ENCODE results near the gene CFAP157. TPM values are rescaled to one million over a fixed set of nuclear protein-coding genes. Genes with fewer than 3 reads are reported as not detected.

Gene CFAP157
- total RNA-seq (2022) (not detected in 2 replicates), Bru-seq, nascent RNA (not detected), BruChase-seq, experiment 1, labeled RNA remaining after a 6-hour chase (percentile 30 among the genes with signal in this experiment), BruChase-seq, experiment 2, labeled RNA remaining after a 2-hour chase (percentile 10 among the genes with signal in this experiment)
- long read RNA-seq, partial matches to known transcripts: 0 of 5 reads
- long read RNA-seq, other reads (novel, unspliced or antisense): 5 of 5 reads

GRCh38 chr9:127706836-127707241, at the start of gene CFAP157:
TSS of gene CFAP157 (plus strand) at chr9:127706988. CDS start at chr9:127707032, 44 bp downstream.
- Mint-ChIP-seq H3K27me3 (ENCODE audit: insufficient read depth, unreplicated experiment) (no peaks in the 10 kb centered on the region), H3K36me3 (ENCODE audit: insufficient read depth, unreplicated experiment) (no peaks in the 10 kb centered on the region), H3K4me1 (ENCODE audit: insufficient read depth, unreplicated experiment) (no peaks in the 10 kb centered on the region), H3K27ac (ENCODE audit: low read depth, unreplicated experiment) (no peak within 1 kb of the TSS), H3K4me3 (ENCODE audit: unreplicated experiment) (no peak within 1 kb of the TSS), H3K9me3 (ENCODE audit: unreplicated experiment) (no peaks in the 10 kb centered on the region)
- TF ChIP-seq, protein P1, sequence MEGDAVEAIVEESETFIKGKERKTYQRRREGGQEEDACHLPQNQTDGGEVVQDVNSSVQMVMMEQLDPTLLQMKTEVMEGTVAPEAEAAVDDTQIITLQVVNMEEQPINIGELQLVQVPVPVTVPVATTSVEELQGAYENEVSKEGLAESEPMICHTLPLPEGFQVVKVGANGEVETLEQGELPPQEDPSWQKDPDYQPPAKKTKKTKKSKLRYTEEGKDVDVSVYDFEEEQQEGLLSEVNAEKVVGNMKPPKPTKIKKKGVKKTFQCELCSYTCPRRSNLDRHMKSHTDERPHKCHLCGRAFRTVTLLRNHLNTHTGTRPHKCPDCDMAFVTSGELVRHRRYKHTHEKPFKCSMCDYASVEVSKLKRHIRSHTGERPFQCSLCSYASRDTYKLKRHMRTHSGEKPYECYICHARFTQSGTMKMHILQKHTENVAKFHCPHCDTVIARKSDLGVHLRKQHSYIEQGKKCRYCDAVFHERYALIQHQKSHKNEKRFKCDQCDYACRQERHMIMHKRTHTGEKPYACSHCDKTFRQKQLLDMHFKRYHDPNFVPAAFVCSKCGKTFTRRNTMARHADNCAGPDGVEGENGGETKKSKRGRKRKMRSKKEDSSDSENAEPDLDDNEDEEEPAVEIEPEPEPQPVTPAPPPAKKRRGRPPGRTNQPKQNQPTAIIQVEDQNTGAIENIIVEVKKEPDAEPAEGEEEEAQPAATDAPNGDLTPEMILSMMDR (IDR thresholded peaks at IDR 0.05; ENCODE audit: unreplicated experiment): no peak
- peak; percentile 4 for DNase-seq (ENCODE audit: unreplicated experiment)
- BruUV-seq (replicated peaks): no TSS peak
- CTCF ChIA-PET: no interaction called here
- POLR2A ChIA-PET: interaction anchor here (0.6 to 1.0 kb wide), 2 partner anchors 9 to 94 kb away, joined by 3 to 4 read pairs; partner anchors contain the start of gene PTRH1
- intact Hi-C loops (cut with micrococcal nuclease): loop anchor here (1.0 kb wide), 1 partner anchor 27 kb away; no protein-coding TSS in a partner anchor

DNA sequence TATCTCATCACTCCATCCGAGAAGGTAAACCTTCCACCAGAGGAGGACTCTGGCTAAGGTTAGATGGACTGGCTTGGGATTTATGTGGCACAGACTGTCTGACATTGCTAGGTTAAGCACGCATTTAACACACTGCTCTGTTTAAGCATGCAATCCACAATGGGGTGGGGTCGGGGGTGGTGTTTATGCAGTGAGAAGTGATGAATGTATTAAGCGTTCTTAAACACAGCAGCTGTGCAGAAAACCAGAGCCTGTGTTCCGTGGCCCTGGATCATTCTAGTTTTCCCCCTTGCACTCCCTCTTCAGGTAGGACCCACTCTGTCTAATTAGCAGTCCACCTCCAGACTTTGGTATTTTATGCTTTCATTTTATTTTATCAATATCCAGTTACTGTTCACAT, 48.4 kb upstream of the CFAP157 start:
- intact Hi-C loops (cut with micrococcal nuclease): no loop called here

GRCh38 chr9:127660886-127661741, 45.7 kb upstream of the CFAP157 start:
- no peaks in the 10 kb centered on the region for H3K4me1 Mint-ChIP-seq (ENCODE audit: insufficient read depth, unreplicated experiment)
- H3K4me3 Mint-ChIP-seq (ENCODE audit: unreplicated experiment): no peak overlapping the region
- H3K36me3 Mint-ChIP-seq (ENCODE audit: insufficient read depth, unreplicated experiment): peaks cover 25% of the 10 kb centered on the region
- ChIA-PET CTCF (no interaction called here), POLR2A (no interaction called here)
- no peak overlapping the region for H3K27ac Mint-ChIP-seq (ENCODE audit: low read depth, unreplicated experiment)
- TF ChIP-seq, protein P1 (IDR thresholded peaks at IDR 0.05; ENCODE audit: unreplicated experiment): no peak
- no peak for DNase-seq (ENCODE audit: unreplicated experiment)
- no peaks in the 10 kb centered on the region for H3K27me3 Mint-ChIP-seq (ENCODE audit: insufficient read depth, unreplicated experiment)
- no TSS peak for BruUV-seq (replicated peaks)
- no peaks in the 10 kb centered on the region for H3K9me3 Mint-ChIP-seq (ENCODE audit: unreplicated experiment)
- intact Hi-C loops (cut with micrococcal nuclease): no loop called here

More for the DNA sequence above, 48.4 kb upstream of the CFAP157 start:
- Mint-ChIP-seq H3K27ac (ENCODE audit: low read depth, unreplicated experiment) (no peak overlapping the region), H3K27me3 (ENCODE audit: insufficient read depth, unreplicated experiment) (no peaks in the 10 kb centered on the region), H3K4me3 (ENCODE audit: unreplicated experiment) (no peak overlapping the region), H3K9me3 (ENCODE audit: unreplicated experiment) (no peaks in the 10 kb centered on the region), H3K4me1 (ENCODE audit: insufficient read depth, unreplicated experiment) (no peaks in the 10 kb centered on the region), H3K36me3 (ENCODE audit: insufficient read depth, unreplicated experiment) (peaks cover 25% of the 10 kb centered on the region)
- TF ChIP-seq, protein P1 (IDR thresholded peaks at IDR 0.05; ENCODE audit: unreplicated experiment): no peak
- CTCF ChIA-PET: no interaction called here
- POLR2A ChIA-PET: no interaction called here
- no TSS peak for BruUV-seq (replicated peaks)
- DNase-seq (ENCODE audit: unreplicated experiment): no peak

- TF ChIP-seq, protein P1 (IDR thresholded peaks at IDR 0.05; ENCODE audit: unreplicated experiment): no peak
- no peak overlapping the region for H3K4me3 Mint-ChIP-seq (ENCODE audit: unreplicated experiment)
- ChIA-PET POLR2A (no interaction called here), CTCF (no interaction called here)
- H3K27ac Mint-ChIP-seq (ENCODE audit: low read depth, unreplicated experiment): peak overlapping the region; percentile 50
- DNase-seq (ENCODE audit: unreplicated experiment): no peak
- no peaks in the 10 kb centered on the region for H3K27me3 Mint-ChIP-seq (ENCODE audit: insufficient read depth, unreplicated experiment)
- intact Hi-C loops (cut with micrococcal nuclease): no loop called here
- no peaks in the 10 kb centered on the region for H3K4me1 Mint-ChIP-seq (ENCODE audit: insufficient read depth, unreplicated experiment)
- H3K36me3 Mint-ChIP-seq (ENCODE audit: insufficient read depth, unreplicated experiment): peaks cover 27% of the 10 kb centered on the region
- no peaks in the 10 kb centered on the region for H3K9me3 Mint-ChIP-seq (ENCODE audit: unreplicated experiment)
- no TSS peak for BruUV-seq (replicated peaks)
Observed at GRCh38 chr9:127662617-127663016, 44.2 kb upstream of the CFAP157 start.
